ENCODE measurements around the gene DHRS12. TPM values are rescaled to one million over a fixed set of nuclear protein-coding genes. Genes with fewer than 3 reads are reported as not detected.

DHRS12 gene
- total RNA-seq, 1 donor: 7.0 TPM

DNA sequence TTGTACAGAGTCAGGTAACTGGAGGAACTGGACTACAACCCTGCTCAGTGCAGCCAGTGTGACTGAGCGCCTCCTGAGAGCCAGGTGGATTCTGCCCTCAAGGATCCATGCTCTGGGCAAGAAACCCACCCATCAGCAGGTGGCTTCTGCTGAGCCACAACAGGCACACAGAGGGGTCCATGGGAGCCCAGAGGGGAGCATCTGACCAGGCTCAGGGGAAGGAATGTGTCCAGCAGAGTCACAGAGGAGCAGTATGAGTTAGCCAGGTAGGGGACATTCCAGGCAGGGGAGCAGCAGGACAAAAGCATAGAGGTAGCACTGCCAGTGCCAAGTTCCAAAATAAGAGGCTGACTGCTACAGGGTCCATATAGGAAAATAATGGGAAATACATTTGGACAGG is 19.9 kb downstream of the DHRS12 start:
- DNase-seq (ENCODE audit: low read depth in 2 of 3, low spot score in 2 of 3): no peak

DNA sequence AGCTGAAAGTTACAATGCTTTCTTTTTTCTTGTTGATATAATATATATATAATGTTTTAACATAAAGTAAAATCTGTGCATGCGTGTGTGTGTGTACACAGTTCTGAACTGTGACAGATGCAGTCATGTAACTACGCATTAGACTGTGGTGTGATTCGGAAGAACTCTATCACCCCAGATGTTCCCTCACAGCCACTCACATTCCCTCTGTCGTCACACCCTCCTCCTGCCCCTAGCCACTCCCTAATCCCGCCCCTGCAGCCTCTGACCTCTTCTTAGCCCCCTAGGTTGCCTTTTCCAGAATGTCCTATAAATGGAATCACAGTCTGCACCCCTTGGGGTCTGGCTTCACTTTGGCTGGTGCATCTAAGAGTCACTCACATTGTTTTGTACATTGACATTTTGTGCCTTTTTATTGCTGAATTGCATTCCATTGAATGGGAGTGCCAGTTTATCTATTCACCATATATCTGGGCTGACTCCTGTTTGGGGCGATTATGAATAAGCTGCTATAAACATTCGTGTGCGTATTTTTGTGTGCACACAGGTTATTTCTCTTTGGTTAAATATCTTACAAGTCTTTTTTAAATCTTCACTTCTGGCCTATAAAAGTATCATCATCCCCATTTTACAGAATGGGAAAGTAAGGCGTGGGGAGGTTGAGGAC is 20.4 kb downstream of the DHRS12 start:
- no peak for DNase-seq (ENCODE audit: low read depth in 2 of 3, low spot score in 2 of 3)

DNA sequence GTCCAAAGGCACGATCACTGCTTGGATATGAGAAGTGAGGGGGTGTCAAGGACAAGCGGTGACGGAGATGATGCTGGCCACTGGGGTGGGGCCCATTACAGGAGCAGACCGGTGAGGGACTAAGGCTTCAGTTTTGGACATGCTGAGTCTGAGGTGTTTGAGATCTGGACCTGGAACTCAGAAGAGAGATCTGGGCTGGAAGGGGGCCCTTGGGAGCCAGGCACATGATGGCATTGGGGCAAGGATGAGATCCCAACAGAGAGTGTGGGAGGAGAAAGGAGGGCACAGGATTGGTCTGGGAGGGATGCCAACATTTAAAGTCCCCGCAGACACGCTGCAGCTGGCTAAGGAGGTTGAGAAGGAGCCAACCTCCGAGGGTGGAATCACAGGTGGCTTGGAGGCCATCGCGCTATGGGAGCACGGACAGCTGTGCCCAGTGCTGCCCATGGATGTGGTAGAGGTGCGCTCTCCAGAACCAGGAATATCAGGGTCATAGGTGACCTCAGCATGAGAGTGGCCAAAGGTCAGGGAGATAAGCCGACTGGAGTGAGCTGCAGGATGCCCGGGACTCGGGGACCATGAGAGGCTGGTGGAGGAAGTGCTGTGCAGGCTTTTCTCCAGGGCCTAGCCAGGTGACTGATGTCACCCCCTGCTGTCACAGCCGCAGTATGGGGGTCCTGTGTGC is 21.8 kb downstream of the DHRS12 start:
- no peak for DNase-seq (ENCODE audit: low read depth in 2 of 3, low spot score in 2 of 3)

DNA sequence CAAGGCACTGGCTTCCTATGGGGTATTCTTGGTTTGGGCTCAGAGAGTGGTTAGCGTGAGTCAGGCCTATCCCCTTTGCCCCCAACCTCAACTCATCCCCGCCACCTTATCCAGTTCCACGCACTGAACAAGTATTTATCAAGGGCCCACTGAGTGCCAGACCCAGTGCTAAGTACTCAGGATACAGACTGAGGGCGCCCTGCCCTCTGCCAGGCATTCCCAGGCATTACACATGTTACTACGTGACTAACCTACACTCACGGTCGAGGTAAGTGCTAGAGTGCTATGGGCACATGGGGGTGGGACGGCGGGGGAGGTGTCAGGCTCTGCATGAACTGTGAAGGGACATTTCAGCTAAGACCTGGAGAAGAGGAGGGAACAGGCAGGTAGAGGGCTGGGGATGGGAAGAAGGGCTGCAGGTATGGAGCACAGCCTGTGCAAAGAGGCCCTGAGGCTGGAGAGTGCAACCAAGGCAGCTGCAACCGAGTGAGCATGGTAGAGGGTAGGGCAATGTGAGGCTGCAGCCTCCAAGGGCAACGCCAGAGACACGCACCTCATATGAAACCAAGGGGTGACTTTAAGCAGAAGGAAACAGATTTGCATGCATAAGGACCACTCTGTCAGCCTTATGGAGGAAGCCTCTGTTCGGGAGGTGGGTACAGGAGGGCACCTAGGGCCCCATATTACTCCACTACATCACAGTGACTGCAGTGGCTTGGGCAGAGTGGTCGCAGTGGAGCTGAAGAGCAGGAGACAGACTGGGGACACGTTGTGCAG is 22.5 kb downstream of the DHRS12 start:
- DNase-seq (ENCODE audit: low read depth in 2 of 3, low spot score in 2 of 3): peak in 2 of 3 donors; percentile 38 to 47

DNA sequence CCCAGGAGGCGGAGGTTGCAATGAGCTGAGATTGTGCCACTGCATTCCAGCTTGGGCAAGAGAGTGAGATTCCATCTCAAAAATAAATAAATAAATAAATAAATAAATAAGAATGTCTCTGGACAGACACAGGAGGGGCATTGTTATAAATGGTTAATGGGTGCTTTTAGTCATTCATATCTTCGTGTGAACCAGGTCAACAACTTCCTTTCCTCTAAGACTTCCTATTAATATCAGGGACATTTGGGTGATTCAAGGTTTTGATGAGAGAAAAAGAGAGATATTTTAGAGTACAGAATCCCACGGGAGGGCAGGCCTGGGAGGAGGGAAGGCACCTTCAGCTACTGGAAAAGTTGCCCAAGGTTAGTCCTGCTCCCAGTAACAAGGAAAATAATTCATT is 23.9 kb downstream of the DHRS12 start:
- DNase-seq (ENCODE audit: low read depth in 2 of 3, low spot score in 2 of 3): no peak

DNA sequence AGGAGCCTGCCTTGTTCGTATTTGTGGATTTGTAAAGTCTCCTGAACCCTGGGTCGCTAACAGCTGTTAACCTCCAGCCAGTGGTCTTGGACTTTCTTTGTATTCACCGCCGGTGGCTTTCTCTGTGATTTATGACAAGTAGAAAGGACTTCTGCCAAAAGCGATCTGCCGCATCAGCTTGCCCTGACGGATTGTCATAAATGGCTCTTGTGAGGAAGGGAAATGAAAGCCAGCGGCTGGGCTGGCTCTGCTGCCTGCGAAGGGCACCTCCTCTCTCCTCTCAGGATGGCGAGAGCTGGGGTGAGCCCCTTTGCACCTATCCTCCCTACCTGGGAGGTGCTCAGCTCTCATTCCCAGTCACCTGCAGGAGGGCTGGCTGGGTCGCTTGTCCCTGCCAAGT is 25.6 kb downstream of the DHRS12 start:
- DNase-seq (ENCODE audit: low read depth in 2 of 3, low spot score in 2 of 3): peak in 1 of 3 donors; percentile 62

DNA sequence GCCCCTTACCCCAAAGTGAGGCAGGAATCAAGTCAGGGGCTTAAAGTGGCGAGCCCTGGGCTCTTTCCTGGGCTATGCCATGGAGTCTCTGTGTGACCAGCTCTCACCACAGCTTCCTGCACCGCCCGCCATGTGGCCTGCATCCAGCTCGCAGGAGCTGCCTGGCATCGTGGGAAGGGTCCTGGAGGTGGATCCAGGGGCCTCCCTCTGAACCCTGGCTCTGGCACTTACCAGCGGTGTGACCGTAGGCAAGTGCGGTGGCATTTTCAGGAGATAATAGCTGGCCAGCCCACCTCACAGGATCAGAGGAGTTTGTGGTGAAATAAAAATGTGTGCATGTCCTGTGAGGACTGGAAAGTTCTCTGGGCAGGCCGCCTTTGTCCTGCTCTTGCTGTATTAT is 26.0 kb downstream of the DHRS12 start:
- DNase-seq (ENCODE audit: low read depth in 2 of 3, low spot score in 2 of 3): no peak

DNA sequence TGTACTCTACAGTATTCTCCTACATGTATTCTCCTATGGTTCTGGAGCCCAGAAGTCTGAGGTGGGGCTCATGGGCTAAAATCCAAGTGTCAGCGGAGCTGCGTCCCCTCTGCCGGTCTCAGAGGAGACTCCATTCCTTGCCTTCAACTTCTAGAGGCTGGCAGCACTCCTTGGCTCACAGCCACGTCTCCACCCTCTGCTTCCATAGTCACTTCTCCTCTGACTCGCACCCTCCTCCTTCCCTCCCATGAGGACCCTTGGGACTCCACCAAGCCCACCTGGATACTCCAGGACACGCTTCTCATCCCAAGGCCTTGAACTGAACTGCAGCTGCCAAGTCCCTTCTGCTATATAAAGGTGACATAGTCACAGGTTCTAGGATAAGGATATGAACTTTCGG is 27.8 kb downstream of the DHRS12 start:
- no peak for DNase-seq (ENCODE audit: low read depth in 2 of 3, low spot score in 2 of 3)

DNA sequence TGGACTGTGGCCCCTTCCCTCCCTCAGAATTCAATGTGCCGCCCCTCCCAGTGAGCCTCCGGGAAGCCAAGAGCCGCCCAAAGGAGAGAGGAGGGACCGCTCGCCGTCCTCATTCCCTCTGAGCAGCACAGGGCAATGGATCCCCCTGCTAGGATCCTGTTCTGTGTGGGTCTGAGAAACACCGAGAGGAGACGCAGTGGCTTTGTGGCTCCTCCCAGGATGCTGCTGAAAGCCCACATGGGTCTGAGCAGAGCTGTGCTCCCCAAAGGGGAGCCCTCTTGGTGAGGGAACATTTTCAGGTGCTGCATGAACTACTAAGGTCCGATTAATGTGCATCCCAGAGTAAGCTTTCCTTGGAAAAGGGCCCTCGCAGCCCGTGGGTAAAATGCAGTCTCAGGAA is 30.4 kb downstream of the DHRS12 start:
- no peak for DNase-seq (ENCODE audit: low read depth in 2 of 3, low spot score in 2 of 3)

DNA sequence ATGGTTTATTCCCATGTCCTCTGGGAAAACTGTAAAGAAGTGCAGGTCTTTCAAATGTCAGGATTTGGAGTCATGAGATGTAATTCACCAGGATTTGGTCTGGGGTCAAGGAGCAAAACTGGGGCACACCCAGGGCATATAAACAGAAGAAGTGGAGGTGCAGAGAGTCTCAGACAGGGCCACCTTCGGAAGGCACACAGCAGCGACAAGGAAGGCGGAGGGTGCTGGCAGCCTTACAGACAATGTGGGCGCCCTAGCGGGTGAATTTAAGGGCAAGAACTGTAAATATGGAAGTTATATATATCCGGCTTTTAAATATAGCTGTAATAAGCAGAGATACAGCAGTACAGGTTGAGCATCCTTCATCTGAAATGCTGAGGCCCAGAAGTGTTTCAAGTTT is 31.2 kb downstream of the DHRS12 start:
- no peak for DNase-seq (ENCODE audit: low read depth in 2 of 3, low spot score in 2 of 3)

DNA sequence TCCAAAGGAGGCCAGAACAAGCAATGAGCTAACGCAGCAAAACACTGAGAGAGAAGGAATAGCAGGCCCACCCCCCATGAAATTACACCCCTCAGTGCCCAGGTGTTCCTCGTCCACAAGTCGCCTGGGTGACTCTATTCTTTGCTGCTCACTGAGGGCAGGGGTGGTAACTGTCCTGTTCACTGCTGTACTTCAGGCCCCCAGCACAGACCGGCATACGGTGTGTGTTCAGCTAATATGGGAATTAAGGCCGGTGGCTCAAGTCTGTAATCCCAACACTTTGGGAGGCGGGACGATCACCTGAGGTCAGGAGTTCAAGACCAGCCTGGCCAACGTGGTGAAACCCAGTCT is 31.9 kb downstream of the DHRS12 start:
- no peak for DNase-seq (ENCODE audit: low read depth in 2 of 3, low spot score in 2 of 3)

DNA sequence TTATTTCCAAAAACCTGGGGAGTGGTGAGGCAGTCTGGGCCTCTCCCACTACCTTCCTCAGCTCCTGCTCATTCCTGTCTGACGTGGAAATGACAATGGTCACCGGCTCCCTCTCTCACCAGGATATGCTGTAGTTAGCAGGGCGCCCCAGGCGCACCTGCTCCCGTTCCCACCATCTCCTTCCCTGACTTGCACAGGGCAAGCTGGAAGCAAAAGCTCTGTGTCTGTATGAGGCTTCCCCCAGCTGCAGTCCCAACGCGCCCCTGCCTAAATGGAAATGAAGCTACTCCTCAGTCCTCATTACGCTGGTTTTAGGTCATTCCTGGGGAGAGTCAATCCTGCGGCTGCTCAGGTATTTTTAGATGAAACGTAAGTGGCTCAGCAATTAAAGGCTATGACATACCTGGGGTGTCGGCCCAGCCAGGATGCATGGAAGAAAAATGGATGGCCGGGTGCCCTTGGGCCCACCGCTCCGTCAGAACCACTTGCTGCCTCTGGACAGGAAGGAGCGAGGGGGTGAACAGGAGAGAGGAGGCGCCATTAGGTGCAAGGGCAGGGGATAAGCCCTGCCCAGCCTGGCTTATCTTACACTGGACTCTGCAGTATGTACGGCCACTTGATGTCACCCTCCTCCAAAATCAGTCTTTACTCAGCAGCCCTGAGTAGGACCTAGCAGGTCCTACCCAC is 32.4 kb downstream of the DHRS12 start:
- DNase-seq (ENCODE audit: low read depth in 2 of 3, low spot score in 2 of 3): no peak

DNA sequence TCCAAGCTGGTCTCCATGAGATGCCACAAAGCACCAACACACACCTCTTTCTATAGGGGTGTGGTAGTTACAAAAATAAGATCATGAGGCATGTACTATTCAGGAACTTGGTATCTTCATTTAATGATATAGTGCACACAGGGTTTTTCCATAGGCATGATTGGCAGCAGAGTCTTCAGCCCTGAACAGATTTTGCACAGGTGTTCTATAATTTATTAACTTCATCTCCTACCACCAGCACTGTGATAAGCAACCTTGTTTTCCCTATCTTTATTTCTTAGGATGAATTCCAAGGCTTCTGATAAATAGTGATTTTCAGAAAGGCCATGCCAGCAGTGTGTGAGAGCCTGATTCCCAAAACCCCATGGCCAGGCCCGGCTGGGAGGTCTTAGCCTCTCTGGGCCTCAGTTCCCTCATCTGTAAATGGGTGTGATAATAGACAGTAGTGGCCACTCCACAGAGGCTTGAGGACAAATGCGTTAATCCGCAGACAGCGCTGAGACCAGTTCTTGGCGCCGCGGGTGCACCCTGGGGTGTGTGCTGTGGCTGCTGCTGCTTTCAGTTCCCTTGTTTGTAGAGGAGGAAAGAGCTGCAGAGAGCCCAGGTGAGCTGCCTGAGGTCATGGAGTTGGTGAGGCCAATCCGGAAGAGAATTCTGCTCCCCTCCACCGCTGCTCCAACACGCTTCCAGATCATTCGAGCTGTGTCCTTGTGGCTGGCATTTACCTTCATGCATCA is 33.1 kb downstream of the DHRS12 start:
- no peak for DNase-seq (ENCODE audit: low read depth in 2 of 3, low spot score in 2 of 3)

DNA sequence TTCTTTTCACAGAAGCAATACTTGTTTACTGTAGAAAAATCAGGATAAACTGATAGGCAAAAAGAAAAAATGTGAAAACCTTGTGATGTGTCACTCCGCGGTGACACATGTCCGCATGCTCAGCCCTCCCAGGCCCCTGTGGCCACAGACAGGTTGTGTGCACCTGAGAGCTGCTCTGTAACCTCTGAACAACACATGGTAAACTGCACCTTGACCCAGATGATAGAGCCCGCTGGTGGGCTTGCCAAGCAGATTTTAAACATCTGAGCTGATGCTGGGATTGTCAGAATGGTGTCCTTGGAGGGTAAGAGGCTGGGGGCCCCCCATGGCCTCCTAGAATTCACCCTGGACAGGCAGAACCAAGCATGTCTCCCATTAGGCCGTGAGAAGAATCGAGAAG is 33.8 kb downstream of the DHRS12 start:
- no peak for DNase-seq (ENCODE audit: low read depth in 2 of 3, low spot score in 2 of 3)

DNA sequence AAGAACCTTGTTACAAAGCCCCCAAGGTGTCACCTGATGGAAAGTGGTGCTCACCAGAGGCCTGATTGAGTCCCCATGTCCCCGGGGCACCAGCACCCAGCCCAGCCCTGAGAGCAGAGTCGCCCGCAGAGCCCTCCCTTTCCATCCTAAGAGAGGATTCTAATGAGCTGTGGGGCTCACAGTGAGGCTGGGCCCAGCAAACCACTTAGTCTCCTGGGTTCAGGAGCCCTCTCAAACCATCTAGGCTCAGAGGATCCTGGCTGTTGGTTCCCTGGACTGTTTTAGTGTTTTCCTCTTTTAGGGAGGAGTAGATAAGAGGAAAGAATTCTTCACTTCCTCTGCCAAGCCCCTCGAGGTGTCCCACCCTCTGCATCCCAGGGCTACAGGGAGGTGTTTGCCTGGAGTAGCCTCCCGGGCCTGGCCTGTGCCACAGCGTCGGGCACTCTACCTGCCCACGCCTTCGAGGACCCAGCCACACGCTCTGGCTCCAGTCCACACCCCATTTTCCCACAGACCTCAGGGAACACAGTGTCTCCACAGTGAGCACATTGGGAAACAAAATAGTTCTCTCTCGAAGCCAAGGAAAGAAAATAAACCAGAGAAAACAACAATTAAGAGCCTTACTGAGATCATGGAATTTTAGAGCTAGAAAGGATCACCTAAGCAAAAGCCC is 34.4 kb downstream of the DHRS12 start:
- DNase-seq (ENCODE audit: low read depth in 2 of 3, low spot score in 2 of 3): no peak

DNA sequence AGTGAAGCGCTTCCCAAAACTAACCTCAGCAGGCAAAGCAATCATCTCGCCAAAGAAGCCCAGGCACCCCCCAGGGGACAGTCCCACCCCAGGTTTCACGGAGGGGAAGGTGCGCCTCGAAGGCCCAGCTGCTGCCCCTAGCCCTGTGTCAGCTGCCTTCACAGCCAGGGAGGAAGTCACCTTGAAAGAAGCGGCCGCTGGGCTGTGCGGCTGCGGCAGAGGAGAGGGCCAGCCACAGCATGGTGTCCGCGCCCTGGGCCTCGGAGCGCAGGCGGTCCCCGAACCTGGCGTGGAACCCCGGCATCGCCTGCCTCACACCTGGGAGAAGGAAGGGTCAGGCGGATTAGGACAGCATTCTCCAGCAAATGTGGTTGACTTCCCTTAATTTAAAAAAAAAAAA is 35.0 kb downstream of the DHRS12 start:
- no peak for DNase-seq (ENCODE audit: low read depth in 2 of 3, low spot score in 2 of 3)

DNA sequence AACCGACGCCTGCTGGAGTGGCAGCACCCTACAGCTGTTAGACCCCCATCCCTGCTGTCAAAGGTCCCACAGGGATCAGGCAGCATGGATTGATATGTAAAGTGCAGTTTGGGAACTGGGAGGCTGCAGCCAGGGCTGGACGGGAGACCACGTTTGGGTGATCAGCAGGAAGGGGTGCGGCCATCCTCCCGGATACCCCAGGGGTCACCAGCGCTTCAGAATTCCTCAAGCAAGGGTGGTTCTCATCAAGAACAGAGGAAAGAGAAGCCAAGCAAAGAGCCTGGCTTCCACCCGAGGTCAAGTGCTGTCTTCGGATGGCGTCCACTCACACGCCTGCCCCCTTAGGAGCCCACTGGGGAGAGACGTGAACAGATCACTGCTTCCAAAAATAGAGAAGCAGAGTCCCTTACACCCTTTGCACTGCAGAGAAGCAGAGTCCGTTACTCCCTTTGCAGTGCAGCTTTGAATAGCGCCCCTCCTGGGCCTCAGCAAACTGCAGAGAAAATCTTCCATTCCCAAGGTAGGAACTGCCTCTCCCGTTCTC is 35.5 kb downstream of the DHRS12 start:
- DNase-seq (ENCODE audit: low read depth in 2 of 3, low spot score in 2 of 3): no peak

DNA sequence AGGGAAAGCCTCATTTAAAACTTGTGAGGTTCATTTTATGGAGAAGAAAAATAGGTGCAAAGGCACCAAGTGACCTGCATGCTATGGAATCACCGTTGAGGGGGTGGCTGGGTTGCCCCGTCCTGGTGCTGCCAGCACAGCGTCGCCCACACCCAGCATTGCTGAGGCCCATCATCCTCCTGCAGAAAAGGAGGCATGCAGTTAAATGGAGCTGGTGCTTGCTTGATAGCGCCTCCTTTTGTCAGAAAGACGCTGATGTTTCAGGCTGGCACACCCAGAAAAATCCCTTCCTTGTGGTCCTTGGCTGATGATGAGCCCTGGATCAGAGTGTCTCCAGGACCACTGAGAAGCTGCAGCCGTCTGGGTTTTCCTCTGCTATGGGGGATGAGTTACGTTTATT is 36.9 kb downstream of the DHRS12 start:
- no peak for DNase-seq (ENCODE audit: low read depth in 2 of 3, low spot score in 2 of 3)

DNA sequence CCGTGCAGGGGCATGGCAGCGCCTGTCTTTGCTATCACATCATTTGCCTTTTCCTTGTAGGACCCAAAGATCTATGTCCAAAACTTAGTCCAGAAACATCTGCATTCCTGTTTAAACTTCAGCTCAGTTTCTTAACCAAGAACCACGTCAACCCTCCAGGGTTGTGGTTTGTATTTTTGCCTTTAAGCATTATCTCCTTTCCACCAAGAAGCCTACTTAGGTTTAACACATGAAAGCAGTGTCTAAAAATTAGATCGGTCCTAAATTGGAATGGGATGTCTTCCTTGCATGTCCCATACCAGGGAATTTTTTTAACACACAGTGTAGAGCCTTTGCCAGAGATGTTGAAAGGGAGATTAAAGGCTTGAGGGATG is 38.8 kb downstream of the DHRS12 start:
- DNase-seq (ENCODE audit: low read depth in 2 of 3, low spot score in 2 of 3): no peak

Data from hematopoietic multipotent progenitor cell (in vitro differentiated cells).